Measurements from ENCODE around the gene MYO1F. TPM values are rescaled to one million over a fixed set of nuclear protein-coding genes. Genes with fewer than 3 reads are reported as not detected.
"Not testable (repeated sequence)": the region's sequence is repeated elsewhere in the genome, so short reads cannot be mapped to it uniquely, and the experiment has no call there.

MYO1F gene
- 60.9 TPM for total RNA-seq

DNA sequence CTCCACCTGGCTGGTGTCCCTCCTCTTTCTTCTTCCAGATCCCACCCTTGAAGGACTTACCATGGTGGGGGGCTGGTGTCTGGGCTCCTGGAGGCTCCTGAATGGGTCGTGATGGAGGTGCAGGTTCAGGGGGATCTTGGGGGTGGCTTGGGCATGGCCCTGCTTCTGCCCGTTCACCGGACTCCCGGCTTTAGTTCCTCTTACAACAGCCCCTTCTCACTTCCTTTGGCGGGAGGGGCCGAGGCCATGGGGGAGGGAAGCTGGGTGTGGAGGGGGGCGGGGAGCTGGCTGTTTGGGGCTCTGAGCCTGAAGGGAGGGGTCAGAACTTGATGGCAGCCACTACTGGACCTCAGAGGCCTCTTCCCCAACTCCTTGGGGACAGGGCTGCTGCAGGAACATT is at the start of gene MYO1F:
Gene MYO1F, minus strand, starts transcription at position 196 of the 400 bp plus-strand sequence. Its CDS starts 133 bp downstream, at position 63.
- intact Hi-C loops (cut with DNase I): no loop called here
- ATAC-seq (peak; percentile 59), DNase-seq (ENCODE audit: low spot score) (no peak)

DNA sequence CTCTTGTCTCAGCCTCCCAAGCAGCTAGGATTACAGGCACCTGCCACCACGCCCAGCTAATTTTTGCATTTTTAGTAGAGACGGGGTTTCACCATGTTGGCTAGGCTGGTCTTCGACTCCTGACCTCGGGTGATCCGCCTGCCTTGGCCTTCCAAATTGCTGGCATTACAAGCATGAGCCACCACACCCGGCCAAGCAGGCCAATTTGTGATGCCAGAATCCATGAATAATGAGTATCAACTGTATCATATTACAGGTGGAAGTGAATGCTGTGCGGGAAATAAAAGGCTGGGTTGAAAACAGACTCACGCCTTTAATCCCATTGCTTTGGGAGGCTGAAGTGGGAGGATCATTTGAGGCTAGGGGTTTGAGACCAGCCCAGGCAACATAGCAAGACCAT is 49.6 kb upstream of the MYO1F start:
- intact Hi-C loops (cut with DNase I): no loop called here
- DNase-seq (ENCODE audit: low spot score) (no peak), ATAC-seq (no peak)

DNA sequence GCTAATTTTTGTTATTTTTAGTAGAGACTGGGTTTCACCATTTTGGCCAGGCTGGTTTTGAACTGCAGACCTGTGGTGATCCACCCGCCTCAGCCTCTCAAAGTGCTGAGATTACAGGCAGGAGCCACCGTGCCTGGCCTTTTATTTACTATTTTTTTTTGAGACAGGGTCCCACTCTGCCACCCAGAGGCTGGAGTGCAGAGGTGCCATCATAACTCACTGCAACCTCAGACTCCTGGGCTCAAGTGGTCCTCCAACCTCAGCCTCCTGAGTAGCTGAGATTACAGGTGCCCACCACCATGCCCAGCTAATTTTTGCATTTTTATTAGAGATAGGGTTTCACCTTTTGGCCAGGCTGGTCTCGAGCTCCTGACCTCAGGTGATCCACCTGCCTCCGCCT is 45.6 kb upstream of the MYO1F start:
- ATAC-seq; intact Hi-C loops (cut with DNase I): not testable (repeated sequence)

DNA sequence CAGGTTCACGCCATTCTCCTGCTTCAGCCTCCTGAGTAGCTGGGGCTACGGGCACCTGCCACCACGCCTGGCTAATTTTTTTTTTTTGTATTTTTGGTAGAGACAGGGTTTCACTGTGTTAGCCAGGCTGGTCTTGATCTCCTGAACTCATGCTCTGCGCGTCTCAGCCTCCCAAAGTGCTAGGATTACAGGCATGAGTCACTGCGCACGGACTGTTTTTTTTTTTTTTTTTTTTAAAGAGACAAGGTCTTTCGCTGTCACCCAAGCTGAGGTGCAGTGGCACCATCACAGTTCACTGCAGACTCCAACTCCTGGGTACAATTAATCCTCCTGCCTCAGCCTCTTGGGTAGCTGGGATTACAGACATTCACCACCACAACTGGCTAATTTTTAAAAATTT is 41.5 kb upstream of the MYO1F start:
- intact Hi-C loops (cut with DNase I): no loop called here
- no peak for ATAC-seq
- DNase-seq (ENCODE audit: low spot score): no peak

More for the DNA sequence above, 45.6 kb upstream of the MYO1F start:
- DNase-seq (ENCODE audit: low spot score): not testable (repeated sequence)

DNA sequence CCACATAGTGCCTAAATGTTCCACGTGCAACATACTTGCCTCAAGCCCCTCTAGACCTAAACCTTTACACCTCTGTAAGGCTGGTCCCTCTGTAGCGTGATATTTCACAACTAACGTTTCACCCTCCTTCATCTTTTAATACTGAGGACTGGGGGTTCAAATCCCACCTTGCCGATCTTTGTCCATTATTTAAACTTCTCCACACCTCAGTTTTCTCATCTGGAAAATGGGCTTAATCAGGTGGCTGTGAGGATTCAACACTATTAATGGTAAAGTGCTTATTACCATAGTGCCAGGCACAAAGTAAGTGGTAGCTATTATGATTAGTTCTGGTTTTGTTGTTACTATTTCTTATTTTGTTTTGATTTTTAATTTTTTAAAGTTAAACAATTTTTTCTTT is 40.7 kb upstream of the MYO1F start:
- intact Hi-C loops (cut with DNase I): no loop called here
- DNase-seq (ENCODE audit: low spot score) (no peak), ATAC-seq (no peak)

DNA sequence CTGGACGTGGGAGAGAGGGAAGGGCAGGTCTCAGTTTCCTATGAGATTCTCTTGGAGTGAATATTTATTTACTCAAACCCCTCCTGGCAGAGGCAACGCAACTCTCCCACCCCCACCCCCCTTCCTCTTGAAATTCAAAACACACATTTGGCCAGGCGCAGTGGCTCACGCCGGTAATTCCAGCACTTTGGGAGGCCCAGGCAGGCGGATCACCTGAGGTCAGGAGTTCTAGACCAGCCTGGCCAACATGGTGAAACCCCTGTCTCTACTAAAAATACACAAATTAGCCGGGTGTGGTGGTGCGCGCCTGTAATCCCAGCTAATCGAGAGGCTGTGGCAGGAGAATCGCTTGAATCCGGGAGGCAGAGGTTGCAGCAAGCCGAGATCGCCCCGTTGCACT is 40.1 kb upstream of the MYO1F start:
- DNase-seq (ENCODE audit: low spot score): not testable (repeated sequence)

DNA sequence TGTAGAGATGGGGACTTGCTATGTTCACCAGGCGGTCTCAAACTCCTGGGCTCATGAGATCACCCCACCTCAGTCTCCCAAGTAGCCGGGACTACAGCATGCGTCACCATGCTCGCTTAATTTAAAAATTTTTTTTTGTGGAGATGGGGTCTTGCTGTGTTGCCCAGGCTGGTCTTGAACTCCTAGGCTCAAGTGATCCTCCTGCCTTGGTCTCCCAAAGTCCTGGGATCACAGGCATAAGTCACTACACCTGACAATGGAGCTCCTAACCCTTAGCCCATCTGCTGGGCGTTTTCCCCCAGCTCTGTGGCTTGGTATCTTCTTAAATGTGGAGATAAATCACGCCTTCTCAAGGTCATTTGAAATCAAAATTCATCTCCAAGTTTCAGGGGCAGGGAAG is 39.6 kb upstream of the MYO1F start:
- intact Hi-C loops (cut with DNase I): no loop called here
- DNase-seq (ENCODE audit: low spot score) (no peak), ATAC-seq (no peak)

More for the DNA sequence above, 40.1 kb upstream of the MYO1F start:
- ATAC-seq; intact Hi-C loops (cut with DNase I): not testable (repeated sequence)

DNA sequence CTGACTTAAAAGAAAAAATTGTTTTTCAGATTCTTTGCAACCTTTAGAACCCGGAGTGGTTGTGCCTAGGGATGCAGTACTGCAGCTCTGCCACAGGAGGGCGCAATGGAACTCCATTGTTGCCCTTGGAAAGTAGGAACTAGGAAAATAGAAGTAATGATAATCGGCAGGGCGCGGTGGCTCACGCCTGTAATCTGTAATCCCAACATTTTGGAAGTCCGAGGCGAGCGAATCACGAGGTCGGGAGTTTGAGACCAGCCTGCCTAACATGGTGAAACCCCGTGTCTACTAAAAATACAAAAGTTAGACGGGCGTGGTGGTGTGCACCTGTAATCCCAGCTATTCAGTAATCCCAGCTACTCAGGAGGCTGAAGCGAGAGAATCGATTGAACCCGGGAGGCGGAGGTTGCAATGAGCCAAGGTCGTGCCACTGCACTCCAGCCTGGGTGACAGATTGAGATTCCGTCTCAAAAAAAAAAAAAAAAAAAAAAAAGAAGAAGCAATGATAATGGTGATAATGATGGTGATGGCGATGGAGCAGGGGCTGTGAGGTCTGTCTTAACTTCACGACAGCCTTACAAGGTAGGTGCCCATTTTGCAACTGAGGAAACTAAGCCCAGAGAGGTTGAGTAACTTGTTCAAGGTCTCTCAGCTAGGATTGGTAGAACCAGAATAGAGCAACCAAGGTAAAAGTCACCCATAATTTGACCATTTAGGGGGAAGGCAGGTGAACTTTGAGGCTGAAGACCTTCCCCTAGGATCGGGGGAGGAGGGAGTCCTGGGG is 38.8 kb upstream of the MYO1F start:
- intact Hi-C loops (cut with DNase I): no loop called here
- ATAC-seq: no peak
- DNase-seq (ENCODE audit: low spot score): peak; percentile 75

DNA sequence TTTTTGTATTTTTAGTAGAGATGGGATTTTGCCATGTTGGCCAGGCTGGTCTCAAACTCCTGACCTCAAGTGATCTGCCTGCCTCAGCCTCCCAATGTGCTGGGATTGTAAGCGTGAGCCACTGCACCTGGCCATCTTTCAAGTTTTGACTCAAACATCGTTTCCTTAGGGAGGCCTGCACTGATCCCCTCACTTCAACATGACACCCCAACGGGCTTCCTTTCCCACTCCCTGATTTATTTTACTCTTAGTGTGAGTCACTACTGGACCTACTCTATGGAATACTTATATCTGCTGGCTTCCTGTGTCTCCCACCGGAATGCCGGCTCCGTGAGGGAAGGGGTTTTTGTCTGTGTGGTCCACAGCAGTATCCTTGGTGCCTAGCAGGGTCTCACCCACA is 37.8 kb upstream of the MYO1F start:
- ATAC-seq (no peak), DNase-seq (ENCODE audit: low spot score) (no peak)
- intact Hi-C loops (cut with DNase I): no loop called here

DNA sequence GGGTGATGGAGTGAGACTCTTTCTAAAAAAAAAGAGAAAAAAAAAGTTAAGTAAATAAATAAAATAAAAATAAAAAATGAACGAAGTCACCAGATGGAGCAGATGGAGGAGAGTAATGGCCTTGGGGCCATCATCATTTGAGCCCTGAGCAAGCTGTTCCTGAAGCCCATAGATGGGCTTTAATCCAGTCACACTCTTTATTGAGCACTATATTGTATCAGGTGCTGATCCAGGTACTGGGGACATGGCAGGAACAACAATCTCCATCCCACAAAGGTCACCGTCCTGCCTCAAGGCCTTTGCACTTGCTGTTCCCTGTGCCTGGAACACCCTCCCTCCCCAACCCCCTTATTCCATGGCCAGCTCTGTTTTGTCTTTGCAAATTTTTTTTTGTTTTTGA is 37.2 kb upstream of the MYO1F start:
- DNase-seq (ENCODE audit: low spot score) (no peak), ATAC-seq (no peak)
- intact Hi-C loops (cut with DNase I): no loop called here

DNA sequence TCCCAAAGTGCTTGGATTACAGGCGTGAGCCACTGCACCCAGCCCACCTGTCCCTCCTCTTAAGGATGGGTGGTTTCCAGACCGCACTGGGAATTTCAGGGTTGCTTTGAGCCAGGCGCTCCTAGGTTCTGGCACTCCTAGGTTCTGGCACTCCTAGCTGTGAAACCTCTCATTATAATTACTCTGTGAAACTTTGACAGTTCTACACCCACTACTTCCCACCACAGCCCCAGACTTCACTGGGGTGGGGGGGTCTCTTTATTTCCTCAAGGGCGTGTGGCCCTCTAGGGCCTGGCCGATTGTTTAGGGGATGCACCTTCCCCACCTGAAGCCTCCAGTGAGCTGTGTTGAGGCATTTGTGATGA is 35.5 kb upstream of the MYO1F start:
- no peak for ATAC-seq
- no peak for DNase-seq (ENCODE audit: low spot score)
- intact Hi-C loops (cut with DNase I): no loop called here

DNA sequence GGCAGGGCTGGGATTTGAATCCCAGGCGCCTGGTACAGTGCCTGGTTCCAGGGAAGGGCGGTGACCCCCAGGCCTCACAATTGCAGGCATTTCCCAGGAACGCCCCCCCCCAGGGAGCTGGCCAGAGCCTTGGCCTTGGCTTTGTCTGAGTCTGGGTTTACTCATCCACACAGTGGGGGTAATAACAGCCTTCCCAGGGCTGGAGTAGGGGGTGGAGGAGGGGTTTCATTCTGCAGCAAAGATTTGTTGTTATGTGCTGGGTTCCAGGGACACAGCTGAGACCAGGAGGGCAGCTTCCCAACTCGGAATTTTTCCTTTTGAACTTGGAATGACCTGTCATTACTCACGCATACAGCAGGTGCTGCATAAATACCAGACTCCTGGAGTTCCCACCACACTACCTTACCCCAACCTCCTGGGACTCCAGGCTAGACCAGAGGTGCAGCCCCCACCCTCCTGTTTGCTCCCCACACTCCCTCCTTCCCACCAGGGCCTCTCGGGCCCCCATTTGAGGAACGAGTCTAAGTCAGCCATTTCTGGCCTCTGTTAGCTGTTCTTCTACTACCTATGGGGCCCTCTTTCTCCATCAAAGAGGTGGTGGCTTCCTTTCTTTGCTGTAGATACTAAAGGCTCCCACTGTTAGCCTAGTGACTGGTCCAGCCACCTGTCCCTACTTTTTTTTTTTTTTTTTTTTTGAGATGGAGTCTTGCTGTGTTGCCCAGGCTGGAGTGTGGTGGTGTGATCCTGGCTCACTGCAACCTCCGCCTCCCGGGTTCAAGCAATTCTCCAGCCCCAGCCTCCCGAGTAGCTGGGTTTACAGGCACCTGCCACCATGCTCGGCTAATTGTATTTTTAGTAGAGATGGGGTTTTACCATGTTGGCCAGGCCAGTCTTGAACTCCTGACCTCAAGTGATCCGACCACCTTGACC is 34.9 kb upstream of the MYO1F start:
- DNase-seq (ENCODE audit: low spot score) (no peak), ATAC-seq (peak; percentile 44)
- intact Hi-C loops (cut with DNase I): no loop called here

DNA sequence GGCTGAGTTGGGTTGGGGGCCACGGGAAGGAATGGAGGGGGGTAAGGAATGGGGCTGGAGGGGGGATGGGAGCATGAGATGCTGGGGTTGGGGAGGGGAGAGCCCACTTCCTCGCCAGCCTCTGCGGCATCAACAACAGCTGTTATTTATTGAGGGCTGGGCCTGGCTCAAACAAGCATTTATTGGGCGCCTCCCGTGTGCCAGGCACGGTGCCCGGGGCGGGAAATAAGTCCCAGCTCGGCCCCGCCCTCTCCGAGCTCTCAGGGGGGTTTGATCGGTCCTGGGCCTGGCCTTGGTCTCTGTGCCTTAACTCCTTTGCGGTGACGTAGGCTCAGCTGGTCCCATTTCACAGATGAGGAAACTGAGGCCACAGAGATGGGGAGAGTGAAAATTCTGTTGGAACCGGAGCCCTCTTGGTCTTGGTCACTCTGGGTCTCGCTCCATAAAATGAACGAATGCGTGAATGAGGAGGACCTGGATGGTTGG is 34.2 kb upstream of the MYO1F start:
- intact Hi-C loops (cut with DNase I): no loop called here
- DNase-seq (ENCODE audit: low spot score): no peak
- ATAC-seq: peak; percentile 4

DNA sequence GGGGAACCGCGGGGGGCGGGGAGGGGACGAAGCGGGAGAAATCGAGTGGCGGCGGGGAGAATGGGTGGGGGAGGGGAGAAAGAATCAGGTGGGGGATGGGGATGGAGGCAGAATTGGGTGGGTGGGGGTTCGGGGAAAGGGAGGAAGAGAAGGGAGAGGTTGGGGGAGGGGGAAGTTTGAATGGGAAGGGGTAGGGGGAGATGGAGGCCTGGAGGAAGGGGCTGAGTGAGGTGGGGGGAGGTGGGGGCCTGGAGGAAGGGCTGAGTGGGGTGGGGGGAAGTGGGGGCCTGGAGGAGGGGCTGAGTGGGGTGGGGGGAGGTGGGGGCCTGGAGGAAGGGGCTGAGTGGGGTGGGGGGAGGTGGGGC is 33.7 kb upstream of the MYO1F start:
- ATAC-seq (no peak), DNase-seq (ENCODE audit: low spot score) (no peak)
- intact Hi-C loops (cut with DNase I): no loop called here

DNA sequence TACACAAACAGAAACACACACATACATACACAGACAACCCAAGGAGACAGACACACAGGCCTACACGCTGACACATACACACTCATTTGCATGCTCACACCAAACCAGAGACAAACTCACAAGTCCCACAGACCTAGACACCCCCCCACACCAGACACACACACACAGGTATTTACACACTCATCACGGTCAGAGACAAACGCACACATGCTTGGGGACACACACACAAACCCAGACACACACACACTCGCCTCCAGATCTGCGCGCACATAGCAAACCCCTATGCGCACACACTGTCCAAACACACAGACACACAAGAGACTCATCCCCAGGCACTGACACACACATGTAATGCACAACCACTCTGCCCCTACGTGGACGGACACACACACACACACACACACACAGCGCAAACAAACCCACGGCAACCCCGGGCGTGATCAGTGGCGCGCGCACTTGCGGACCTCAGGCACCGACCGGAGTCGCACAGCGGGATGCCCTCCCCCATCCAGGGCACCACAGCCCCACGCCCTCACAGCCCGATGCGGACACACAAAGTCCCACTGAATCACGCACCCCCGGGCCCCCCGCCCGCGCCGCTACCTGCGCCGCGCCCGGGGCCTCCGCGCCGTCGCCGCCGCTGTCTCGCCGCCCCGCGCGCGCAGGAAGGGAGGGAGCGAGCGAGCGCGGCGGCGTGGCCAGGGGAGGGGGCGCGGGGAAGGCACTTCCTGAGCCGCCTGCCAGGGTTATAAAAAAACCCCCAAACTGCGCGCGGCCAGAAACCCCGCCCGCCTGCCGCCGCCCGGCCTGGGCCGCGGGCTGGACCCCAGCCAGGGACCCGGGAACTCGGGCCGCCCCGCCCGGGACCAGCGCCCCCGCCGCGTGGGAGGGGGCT is 33.0 kb upstream of the MYO1F start, which contains the start of gene ADAMTS10:
Gene ADAMTS10, minus strand, starts transcription at position 675 of the 895 bp plus-strand sequence. CDS start 5,005 bp downstream, outside the sequence.
- intact Hi-C loops (cut with DNase I): no loop called here
- ATAC-seq (peak; percentile 34), DNase-seq (ENCODE audit: low spot score) (no peak)

DNA sequence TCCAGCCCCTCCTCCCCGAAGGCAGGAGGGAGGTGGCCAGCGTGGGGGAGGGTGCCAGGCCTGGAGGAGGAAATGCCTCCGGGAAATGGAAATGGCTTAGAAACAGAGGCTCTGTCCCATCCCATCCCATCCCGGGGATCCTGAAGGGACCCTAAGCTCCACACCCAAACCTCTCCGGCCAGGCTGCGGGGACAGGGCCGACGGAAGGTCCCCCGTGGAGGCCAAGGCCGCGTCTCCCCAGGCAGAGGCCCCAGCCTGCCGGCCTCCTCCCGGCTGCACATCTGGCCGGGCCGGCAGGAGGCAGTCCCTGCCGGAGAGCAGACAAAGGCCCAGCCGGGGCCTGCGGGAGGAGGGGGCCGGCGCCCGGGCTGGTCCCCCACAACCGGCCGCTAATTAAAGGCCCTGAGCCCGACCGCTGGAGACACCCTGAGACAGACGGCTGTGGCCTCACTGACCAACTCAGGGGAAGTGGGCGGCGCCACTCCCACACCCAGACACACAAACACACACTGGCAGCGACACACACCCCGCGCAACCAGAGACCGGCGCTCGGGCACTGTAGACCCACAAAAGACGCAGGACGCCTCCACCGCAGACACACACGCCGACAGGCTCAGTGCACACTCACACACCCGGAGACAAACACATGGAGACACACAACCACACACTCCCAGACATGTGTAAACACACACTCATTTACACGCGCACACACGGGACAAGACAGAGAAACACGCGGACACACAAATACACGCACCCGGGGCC is 32.2 kb upstream of the MYO1F start:
- no peak for DNase-seq (ENCODE audit: low spot score)
- intact Hi-C loops (cut with DNase I): no loop called here
- ATAC-seq: peak; percentile 71

DNA sequence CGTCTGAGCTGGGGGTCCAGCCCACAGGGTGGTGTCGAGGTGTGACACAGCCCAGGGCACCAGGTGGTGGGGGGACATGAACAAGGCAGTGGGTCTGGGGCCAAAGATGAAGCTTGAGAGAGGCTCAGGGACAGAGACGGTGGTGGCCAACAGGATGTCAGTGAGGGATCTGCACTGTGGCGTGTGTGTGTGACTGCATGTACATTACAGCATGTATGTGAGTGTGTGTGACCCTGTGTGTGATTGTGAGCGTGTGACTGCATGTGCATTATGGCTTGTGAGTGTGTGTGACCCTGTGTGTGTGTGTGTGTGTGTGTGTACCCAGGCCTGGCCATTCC is 31.7 kb upstream of the MYO1F start:
- DNase-seq (ENCODE audit: low spot score): no peak

DNA sequence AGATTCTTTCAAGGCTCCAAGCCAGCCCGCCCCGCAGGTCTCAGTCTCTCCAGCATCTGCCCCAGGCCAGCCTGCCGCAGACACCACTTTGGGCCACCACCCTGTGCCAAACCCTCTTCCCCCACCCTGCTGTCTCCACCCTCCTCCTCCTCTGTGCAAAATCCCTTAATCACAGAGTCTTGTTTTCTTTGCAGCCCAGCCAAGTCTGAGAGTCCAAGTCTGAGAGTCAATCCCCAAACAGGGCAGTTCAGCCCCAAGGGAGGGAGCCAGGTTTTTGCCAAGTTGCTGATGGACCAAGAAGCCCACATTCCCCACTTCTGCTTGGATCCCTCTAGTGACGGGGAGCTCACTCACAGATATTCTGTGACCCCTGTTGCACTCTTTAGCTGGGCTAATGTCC is 30.1 kb upstream of the MYO1F start:
- ATAC-seq: no peak
- DNase-seq (ENCODE audit: low spot score): no peak
- intact Hi-C loops (cut with DNase I): no loop called here

More for the DNA sequence above, 31.7 kb upstream of the MYO1F start:
- ATAC-seq: no peak
- intact Hi-C loops (cut with DNase I): no loop called here

Measured in sciatic nerve (tissue), 2 donors.